Retinal pigment epithelial cell (primary cell): ENCODE data around the gene SECISBP2.

Experiments used
- DNase-seq: peaks from one replicate; pipeline ENCODE4 v3.0.0-alpha.2; 2010; ENCODE audit warnings: low read depth
- H3K4me3 ChIP-seq: 2 replicates; pipeline ENCODE4 v1.5.1; 2011; ENCODE audit warnings: mild to moderate bottlenecking, low read length, control low read depth, moderate library complexity
- TF ChIP-seq, protein P1 (sequence below): conservative IDR thresholded peaks from 2 replicates; pipeline ENCODE4 v1.5.1; 2011; ENCODE audit warnings: low read depth, low read length, control low read depth, inconsistent platforms

The SECISBP2 gene

DNA sequence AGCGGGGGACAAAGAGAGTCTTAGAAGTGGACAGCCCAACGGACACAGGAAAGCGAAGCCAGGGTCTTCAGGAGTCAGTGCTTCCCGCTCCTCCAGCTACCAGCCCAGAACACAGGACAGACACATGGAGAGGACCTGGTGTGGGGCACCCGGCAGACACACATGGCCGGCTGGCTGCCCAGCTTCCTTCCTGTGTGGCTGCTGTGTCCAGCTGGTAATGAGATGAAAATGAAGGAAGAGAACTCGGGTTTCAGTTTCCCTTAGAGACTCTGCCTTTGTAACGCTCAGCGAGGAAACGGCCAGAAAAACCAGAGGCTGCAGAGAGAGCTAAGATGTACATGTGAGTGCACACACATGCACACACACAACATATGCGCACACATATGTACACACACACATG, 87.5 kb downstream of the SECISBP2 start:
- no peak overlapping the region for H3K4me3 ChIP-seq
- TF ChIP-seq, protein P1, sequence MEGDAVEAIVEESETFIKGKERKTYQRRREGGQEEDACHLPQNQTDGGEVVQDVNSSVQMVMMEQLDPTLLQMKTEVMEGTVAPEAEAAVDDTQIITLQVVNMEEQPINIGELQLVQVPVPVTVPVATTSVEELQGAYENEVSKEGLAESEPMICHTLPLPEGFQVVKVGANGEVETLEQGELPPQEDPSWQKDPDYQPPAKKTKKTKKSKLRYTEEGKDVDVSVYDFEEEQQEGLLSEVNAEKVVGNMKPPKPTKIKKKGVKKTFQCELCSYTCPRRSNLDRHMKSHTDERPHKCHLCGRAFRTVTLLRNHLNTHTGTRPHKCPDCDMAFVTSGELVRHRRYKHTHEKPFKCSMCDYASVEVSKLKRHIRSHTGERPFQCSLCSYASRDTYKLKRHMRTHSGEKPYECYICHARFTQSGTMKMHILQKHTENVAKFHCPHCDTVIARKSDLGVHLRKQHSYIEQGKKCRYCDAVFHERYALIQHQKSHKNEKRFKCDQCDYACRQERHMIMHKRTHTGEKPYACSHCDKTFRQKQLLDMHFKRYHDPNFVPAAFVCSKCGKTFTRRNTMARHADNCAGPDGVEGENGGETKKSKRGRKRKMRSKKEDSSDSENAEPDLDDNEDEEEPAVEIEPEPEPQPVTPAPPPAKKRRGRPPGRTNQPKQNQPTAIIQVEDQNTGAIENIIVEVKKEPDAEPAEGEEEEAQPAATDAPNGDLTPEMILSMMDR: no peak
- no peak for DNase-seq

DNA sequence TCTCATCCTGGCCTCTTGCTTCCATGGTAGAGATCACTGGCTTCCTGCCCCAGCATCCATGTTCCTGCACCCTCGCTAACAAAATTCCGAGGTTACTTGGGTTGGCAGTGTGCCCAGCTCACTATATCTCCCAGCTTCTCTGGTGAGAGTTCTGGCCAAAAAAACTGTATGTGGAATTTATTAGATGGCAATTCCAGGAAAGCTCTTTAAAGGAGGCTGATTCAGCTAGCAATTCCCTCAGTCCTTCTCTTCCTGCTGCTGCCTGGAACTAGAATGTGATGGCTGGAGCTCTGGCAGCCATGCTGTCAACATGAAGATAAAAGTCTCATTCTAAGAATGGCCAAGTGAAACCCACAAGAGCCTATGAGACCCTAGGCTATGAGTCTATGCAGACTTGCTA, 88.8 kb downstream of the SECISBP2 start:
- H3K4me3 ChIP-seq: no peak overlapping the region
- no peak for DNase-seq
- TF ChIP-seq, protein P1: no peak

DNA sequence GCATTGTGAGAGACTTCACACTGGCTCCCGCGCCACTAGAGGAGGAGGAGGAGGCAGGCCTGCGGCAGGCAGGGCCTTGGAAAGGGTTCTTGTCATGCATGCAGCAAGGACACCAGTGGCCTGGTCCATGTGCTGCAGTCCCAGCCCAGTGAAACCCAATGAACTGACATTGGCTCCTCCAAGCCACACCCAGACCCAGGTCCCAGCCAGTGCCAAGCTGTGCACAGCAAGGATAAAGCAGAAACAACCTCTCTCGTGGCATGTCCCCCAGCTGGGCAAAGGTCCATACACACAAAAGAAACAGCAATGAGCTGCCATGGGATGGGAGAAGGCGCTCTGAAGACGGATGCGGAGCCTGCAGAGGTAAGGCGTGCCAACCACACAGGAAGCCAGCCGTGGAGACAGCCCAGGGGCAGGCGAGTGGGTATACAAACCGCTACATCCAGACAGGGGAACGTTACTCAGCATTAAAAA, 90.4 kb downstream of the SECISBP2 start:
- H3K4me3 ChIP-seq: no peak overlapping the region
- TF ChIP-seq, protein P1: no peak
- DNase-seq: no peak
